Measurements from ENCODE around the gene CLEC16A. TPM values are rescaled to one million over a fixed set of nuclear protein-coding genes. Genes with fewer than 3 reads are reported as not detected.

Gene CLEC16A
- total and polyA plus RNA-seq, 2 experiments from 2014 or later, result 9.9 to 24.1 TPM

DNA sequence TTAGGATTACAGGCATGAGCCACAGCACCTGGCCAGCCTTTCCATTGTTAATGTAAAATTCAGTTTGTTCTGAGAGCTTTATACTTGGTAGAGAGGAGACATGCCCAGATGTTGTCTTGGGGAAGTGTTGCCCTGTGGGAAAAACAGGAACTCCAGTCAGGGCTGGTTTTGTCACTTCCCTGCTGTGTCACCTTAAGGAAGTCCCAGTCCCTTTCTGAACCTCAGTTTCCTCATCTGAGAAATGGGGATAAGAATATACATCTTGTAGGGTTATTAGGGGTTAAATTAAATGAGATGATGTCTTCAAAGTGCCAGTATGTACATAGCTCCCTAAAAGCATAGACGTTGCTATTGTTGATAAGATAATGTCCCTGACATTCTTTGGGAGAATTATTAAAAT, 25.3 kb downstream of the CLEC16A start:
- H3K9me2 ChIP-seq (ENCODE audit: insufficient read depth), result no peaks in the 10 kb centered on the region
- peaks cover 3% of the 10 kb centered on the region; the same call in 1 of the 2 replicates for H3K36me3 ChIP-seq (ENCODE audit: insufficient read depth)
- H3F3A ChIP-seq (replicated peaks; ENCODE audit: low read depth), result no peaks in the 10 kb centered on the region
- H3K27me3 Mint-ChIP-seq (ENCODE audit: insufficient read depth, low read depth, poor library complexity), result peaks cover 3% of the 10 kb centered on the region
- no peak overlapping the region for H2AFZ ChIP-seq
- no peaks in the 10 kb centered on the region for H3K79me2 ChIP-seq (replicated peaks; ENCODE audit: insufficient read depth)
- peaks cover 3% of the 10 kb centered on the region; the same call in 2 of the 3 replicates for H3K4me1 Mint-ChIP-seq
- no peak overlapping the region for H3K27ac ChIP-seq (ENCODE audit: low read depth)
- H3K36me3 Mint-ChIP-seq (ENCODE audit: low read depth), result no peaks in the 10 kb centered on the region; the same call in 2 of the 3 replicates
- no peak overlapping the region for H3K4me2 ChIP-seq
- no peaks in the 10 kb centered on the region for H3K27me3 ChIP-seq (ENCODE audit: insufficient read depth)
- H3K27ac Mint-ChIP-seq, result no peak overlapping the region
- DNase-seq (ENCODE audit: low spot score), result no peak
- H3K4me1 ChIP-seq (ENCODE audit: insufficient read depth), result no peaks in the 10 kb centered on the region
- no peak overlapping the region for H3K4me3 ChIP-seq
- H3K4me3 Mint-ChIP-seq, result no peak overlapping the region
- H3K9me3 Mint-ChIP-seq, result no peaks in the 10 kb centered on the region
- ATAC-seq, result no peak
- H4K20me1 ChIP-seq (replicated peaks; ENCODE audit: insufficient read depth), result no peaks in the 10 kb centered on the region
- TF ChIP-seq EZH2phosphoT487 (IDR thresholded peaks at IDR 0.05; ENCODE audit: unreplicated experiment) (no peak), ETS1 (IDR thresholded peaks at IDR 0.05) (no peak), NANOG (IDR thresholded peaks at IDR 0.05; ENCODE audit: borderline replicate concordance) (no peak), ZNF331 (CRISPR knock-in tag; IDR thresholded peaks at IDR 0.05; ENCODE audit: low read depth) (no peak), STAT1 (IDR thresholded peaks at IDR 0.05; ENCODE audit: unreplicated experiment) (no peak), EZH2 (IDR thresholded peaks at IDR 0.05; ENCODE audit: low read depth, unreplicated experiment) (no peak), JUNB (IDR thresholded peaks at IDR 0.05; ENCODE audit: unreplicated experiment) (no peak), ZNF462 (CRISPR knock-in tag; IDR thresholded peaks at IDR 0.05) (no peak), ZNF114 (CRISPR knock-in tag; IDR thresholded peaks at IDR 0.05) (no peak), POLR2AphosphoS5 (IDR thresholded peaks at IDR 0.05; ENCODE audit: low read depth) (no peak), CREB1 (CRISPR knock-in tag; IDR thresholded peaks at IDR 0.05; ENCODE audit: low read depth) (no peak), REST (IDR thresholded peaks at IDR 0.05; ENCODE audit: unreplicated experiment) (no peak)
- TF ChIP-seq, protein P1, sequence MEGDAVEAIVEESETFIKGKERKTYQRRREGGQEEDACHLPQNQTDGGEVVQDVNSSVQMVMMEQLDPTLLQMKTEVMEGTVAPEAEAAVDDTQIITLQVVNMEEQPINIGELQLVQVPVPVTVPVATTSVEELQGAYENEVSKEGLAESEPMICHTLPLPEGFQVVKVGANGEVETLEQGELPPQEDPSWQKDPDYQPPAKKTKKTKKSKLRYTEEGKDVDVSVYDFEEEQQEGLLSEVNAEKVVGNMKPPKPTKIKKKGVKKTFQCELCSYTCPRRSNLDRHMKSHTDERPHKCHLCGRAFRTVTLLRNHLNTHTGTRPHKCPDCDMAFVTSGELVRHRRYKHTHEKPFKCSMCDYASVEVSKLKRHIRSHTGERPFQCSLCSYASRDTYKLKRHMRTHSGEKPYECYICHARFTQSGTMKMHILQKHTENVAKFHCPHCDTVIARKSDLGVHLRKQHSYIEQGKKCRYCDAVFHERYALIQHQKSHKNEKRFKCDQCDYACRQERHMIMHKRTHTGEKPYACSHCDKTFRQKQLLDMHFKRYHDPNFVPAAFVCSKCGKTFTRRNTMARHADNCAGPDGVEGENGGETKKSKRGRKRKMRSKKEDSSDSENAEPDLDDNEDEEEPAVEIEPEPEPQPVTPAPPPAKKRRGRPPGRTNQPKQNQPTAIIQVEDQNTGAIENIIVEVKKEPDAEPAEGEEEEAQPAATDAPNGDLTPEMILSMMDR (conservative IDR thresholded peaks at IDR 0.05; ENCODE audit: low read depth in 2 of 2), result no peak

All from GM23338 (cell line).